Stimulated activated CD4-positive, alpha-beta T cell treated with anti-CD3 and anti-CD28 coated beads, TNF-alpha, amount 100 ng/mL, for 1 hour (primary cell): Measurements from ENCODE around the gene SLX4IP.

ENCODE experiments used
- DNase-seq, 3 donors: peaks; one replicate each; pipeline ENCODE4 v3.0.0-alpha.2; 2020; ENCODE audit warnings: low read depth in 3 of 3, low spot score in 1 of 3

Gene SLX4IP

DNA sequence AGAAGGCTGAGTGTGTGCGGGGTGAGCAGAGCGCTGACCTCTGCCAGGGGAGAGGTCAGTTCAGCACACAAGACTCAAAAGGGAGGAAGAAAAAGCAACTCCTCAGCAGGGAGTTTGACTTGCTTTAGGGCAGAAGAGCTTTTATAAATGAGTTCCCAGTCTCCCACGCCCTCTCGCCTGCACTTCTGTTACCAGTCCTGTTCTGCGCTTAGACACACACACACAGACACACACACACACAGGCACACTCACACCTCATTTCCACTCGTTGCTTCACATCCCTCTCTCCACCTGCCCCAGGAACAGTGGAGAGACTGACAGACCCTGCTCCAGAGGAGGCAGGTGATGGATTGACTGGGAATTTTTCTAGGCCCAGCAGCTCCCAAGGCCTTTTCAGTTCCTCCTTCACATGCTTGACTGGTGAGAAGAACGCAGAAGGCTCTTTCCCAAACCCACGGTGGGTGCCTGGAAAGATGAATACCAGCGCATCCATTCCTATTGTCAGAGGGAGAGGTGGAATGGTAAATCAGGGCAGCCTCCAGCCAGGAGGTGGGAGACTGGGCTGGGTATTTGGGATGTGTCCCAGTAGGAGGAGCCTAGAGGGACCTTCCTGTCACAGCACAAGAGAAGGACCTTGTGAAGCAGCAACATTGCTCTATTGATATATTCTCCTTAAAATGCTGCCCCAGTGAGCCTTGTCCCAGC, 195.0 kb downstream of the SLX4IP start:
- no peak for DNase-seq

DNA sequence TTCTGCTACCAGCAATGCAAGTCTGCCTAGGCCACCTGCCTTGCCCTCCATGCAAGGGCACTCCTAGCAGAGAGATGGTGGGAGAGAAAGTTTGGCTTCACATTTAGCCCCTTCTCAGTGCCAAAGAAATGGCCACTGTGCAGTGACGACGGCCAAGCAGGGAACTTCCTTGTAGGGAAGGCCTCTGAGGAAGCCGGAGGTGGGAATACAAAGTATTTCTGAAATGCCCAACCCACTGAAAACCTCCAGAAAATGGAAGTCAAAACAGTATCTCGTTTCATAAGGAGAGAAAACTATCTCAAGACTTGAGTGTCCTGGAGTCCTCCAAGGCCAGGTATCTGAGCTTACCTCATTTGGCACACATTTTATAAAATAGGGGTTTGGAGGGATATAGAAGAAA, 196.0 kb downstream of the SLX4IP start:
- DNase-seq: no peak

DNA sequence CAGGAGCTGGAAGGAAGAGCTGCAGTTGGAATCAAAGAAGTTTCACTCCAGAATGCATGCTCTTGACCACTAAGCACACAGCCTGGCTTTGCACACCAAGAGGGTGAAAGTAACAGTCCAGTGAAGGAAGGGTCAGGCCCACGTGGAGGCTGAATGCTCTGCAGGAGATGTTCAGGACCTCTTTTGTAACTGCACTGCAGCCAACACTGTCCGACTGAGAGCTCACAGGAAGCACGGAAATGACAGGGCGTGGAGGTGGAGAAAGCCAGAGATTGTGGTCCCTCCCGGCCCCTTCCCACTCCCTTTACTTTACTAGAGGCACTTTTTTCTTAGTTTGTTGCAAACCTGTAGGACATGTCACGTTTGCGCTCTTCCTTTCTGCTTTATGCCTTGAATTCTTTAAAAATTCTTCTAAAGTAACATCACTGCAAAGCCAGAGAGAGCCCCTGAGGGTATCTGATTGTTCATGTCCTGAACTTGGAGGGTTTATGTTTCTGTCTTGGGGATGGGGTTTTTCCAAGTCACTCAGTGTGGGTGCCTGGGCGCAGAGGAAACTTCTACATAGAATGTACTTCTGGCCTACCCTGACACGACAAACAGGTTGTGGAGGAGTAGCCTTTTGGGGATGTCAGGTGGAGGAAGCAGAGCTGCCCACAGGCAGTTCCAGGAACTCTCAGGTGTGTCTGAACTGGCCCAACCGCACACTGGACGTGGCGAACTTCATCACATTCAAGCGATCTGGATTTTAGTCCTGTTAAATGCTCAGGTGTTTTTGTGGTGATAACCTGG, 197.8 kb downstream of the SLX4IP start:
- DNase-seq: no peak

DNA sequence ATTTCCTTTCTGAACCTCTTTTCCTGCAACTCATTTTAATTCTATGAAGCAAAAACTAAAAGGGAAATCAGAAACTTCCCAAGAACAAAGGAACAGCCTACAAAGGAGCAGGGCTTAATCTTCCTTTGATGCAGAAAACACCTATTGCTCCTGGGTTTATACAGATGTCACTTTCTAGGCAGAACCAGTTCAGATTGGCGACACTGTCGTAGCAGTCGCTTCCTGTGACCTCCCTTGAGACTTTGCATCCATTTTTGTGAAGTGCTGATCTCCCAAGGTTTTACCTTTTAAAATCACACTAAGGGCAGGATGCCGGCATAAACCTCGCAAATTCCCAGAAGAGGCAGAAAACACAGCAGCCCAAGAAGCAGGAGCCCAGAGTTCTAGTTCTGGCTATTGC, 198.6 kb downstream of the SLX4IP start:
- no peak for DNase-seq

DNA sequence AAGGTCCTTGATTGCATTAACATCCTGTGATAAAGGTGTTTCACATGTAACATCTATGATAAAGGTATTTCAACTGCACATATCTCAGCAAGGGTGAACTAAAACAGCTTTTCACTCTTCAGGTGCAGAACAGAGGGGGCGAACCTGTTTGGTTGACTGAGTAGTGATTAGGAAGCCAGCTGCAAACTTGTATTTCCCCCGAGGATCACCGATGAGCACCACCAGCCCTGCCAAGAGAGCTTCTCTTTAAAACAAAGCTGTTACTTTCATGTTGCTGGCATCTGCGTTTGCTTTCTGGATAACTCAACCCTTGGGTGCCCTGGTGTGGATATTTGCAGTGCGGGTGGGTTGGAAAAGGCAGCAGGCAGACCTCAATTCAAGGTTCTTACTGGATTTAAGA, 199.1 kb downstream of the SLX4IP start:
- no peak for DNase-seq

DNA sequence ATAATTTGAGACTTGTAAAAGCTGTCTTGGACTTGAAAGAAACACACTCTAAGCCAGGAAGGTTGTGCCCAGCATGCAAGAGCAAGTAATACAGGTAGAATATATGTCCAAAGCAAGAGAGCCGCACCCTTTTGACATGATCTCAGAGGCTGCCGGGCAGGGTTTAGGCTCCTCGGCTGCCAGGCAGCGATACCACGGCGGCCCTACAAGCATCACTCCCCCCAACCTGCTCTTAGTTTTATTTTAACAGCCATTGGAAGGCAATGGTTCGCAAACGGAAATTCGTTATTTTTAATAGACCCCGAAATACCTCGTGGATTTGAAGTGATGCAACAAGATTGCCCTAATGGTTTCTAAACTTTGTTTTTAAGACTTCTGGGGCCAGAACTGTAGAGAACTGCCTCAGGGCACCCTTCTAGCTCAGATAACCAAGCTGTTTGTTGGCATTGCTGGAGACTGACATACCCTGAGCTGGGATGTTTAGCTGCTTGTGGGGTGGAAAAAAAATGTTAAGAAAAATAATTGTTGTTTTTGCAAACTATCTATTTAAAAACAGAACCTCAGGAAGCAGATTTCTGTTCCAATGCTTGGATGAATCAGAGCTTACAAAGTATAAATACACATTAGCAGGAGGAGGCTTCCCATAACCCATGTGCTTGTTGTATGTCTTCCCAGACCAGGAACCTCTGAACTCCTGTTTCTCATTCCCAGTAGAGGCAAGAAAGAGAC, 199.7 kb downstream of the SLX4IP start:
- no peak for DNase-seq

DNA sequence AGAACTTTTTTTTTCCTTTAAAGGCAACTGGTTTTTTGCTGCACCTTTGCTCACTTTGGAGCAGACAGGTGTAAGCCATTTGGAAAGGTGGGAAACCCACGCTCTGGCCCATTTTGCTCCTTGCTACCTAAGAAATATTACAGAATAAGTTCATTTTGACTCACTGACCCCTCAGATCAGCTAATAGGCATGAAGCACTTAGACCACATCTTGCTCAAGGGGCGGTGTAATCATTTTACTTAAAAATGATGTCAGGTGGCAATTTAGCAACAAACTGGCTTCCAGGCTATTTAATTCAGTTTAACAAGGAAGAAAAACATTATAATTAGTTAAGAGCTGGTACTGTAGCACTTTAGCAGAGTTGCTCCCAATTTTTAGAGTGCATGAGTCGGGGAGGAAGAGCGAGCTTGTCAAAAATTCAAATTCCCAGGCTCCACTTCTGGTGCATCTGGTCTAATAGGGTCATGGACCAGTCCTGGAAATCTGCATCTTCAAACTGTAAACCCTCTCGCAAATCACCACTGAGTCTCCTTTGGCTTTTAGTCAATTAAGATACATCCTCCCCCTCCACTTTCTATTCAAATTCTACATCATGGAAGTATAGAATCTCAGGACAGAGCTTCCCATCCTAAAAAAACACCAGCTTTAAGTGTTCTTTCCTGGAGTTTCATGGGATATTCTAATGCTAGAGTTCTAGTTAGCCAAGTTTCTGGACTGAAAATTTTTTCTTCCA, 200.5 kb downstream of the SLX4IP start:
- no peak for DNase-seq

DNA sequence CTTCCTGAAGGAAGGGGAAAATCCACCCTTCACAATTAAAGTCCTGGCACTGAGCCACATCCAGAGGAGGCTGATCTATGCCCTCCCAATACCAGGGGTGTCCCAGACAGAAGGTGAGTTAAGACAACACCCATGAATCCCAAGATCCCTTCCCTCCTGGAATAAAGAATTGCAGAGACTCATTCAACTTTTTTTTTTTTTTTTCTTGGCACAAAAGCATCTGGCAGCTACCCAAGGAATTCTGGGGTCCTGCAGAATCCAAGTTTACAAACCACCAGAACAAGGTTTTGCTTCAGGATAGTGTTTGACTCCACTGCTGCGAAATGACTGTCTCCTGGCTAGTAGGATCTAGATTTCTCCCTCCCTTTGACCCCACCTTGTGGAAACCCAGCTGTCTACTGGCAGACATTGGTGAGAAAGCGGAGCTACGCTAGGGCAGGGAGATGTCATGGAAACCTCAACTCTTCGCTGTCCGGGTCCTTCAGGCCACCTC, 201.3 kb downstream of the SLX4IP start:
- DNase-seq: no peak

DNA sequence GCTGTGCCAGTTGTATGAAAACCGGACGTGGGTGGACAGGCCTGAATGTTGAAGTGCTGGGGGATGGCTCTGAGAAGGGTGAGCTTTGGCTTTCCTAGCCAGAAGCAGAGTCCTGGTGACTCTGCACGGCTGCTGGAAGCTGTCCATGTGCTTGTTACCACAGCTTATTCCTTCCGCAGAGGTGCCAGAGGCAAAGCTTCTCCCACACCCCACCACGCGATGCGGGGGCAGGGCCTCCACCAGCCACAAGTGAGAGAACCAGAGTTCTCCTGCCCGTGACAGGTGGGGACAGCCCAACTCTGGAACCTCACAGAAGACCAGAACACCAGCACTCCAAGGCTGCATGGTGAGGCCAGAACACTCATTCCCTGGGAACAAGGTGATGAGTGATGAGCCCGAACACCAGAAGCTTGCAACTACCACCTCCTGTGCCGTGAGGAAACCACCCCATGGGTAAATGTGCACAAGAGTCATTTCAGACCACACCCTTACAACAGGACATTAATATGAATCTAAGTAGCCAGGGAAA, 202.0 kb downstream of the SLX4IP start:
- no peak for DNase-seq

DNA sequence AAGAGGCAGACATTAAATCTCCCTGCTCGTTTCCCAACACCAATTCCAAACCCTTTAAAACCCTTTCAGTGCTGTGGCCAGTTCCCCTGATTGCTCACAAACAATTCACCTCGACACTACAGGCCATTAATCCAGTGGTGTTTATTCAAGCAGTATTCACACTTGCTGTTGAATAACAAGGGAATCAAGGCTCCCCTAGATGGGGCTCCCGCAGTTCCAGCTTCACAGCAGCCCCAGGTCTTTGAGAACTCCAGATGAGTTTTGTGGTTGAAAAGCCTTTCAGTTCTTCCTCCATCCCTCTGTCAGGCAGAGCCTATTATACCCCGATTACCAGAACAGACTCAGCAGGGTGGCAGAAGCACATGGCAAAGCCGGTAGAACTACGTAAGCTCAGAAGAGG, 202.5 kb downstream of the SLX4IP start:
- DNase-seq: no peak

DNA sequence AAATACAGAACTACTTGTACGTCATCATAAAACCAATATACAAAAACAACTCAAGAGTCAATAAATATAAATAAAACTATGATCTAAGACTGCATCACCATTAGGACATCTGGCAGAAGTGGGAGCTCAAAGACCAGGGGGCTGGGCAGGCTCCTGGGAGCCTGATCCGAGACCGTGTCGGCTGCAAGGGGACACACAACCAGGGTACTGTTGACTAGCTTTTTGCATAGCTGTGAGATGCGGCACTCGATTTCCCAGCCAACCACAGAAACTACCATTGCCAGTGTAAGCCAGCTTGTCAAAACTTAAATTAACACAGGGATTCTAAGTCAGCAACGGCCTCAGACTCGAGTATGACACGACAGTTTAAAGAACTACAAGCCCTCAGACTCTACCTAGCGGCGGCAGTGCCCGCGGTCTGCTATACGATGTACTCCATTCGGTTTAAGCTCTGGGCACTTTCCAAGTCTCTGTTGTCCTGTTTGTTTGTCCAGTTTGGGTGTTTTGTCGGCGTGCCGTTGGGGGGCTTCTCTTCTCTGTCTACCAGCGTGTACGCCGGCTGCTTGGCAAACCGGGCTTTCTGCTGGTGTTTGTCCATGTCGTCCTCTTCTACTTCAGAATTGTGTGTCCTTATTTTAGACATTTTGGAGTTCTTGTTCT, 204.1 kb downstream of the SLX4IP start:
- DNase-seq: no peak

DNA sequence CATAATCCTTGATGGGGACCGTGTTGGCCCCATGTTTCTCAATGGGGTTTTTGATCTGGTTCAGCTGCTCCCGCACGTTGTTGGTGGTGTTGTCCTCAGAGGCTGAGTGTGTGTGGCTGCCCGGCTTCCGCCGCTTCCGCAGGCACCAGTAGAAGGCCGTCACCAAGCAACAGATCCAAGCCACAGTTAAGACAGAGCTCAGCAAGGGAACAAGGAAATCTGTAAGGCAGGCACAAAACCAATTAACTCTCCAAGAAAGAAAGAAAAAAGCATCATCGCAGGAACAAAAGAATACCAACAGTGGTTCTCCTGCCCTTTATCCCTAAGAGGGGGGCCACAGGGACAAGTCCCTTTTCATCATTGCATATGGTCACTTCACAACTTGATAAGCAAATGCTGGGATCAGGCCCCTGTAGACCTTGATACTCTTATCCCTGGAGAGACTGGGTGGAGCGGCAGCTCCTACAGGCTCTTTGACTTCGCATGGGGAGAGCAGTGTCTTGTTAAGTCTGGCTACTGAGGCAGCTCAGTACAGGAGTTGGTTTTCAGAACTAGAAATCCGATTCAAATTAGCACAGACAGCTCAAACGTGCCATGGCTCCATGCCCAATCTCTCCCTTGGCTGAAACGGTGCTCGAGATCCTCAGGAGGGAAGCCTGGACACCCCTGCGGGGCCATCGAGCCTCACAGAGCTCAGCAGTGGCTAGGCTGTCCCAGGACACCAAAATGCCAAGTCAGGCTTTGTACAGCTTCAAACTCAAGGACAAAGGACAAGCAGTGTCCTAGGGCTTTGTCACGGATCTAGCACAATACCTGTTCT, 204.8 kb downstream of the SLX4IP start:
- DNase-seq: no peak

DNA sequence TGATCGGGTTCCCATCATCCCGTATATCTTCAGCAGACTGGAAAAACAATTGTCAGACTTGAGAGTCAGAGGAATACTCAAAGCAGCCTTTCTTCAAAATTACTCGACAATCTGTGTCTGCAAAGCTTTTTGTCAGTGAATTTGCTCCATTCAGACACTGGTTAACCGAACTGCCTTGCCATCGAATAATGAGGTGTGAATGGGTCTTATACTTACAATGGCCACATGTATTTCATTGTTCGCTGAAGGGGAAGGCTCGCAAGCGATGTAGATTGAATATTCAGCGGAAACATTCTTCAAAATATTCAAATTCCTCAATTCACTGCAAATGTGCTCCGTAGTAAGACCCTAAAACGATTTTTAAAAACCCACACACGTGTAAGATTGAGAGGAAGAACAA, 205.8 kb downstream of the SLX4IP start:
- no peak for DNase-seq

DNA sequence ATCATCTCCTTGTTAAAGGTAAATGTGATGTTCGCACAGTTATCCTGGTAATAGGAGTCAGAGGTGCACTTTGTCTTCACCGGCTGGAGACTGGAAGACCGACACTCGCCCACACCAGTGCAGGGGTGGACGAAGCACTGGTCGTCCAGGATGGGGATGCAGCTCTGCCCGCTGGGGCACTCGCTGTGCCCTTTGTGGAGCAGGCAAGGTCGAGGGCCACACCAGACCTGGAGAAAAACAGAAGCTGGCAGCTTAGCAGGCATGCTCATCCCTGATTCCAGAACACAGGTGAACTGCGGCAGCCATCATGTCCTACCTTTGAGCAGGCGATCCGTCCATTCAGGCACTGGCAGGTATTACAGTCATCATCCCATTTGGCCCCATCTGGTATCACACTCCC, 206.4 kb downstream of the SLX4IP start:
- no peak for DNase-seq

DNA sequence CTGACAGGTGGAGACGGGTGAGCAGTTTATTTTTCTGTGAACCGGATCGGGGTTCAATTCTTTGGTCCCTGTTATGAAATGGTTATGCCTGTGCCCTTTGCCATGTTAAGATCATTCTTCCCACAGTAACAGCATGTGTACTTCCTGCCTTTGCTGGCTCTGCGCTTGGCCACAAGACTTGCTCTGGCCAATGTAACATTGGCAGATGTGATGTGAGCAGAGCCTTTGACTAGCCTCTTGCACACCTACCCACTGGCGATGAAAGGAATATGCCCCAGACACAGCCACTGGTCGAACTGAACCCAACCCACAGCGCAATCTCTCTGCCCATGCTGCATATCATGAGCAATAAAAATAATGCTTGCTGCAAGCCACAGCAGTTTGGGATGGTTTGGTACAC, 206.8 kb downstream of the SLX4IP start:
- DNase-seq: no peak

DNA sequence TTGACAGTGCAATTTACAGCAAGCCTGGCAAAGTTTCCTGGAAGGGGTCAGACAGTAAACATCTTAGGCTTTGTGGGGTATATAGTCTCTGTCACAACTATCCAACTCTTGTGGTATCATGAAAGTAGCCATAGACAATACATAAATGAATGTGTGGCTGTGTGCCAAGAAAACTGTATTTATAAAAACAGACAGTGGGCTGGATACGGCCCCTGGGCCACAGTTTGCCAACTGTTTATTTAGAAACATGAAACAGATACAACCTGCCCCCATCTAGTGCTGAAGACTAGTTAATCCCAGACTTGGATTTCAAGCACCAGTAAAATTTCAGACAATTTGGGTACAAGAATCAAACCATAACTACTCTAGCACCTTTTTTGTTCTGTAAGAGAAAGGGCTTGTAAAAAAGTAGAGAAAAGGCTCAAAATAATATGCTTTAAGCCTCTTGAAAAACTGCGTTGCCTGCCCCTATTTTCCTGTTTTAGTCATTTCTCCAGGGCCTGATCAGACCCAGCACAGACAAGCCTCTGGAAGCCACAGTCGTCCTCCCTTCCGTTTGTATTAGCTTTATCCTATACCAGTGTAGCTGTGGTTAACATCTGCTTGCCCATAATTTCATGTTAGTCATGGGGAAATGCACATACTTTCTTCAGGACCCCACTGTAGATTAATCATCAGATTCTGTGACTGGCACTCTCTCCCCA, 207.9 kb downstream of the SLX4IP start:
- no peak for DNase-seq

DNA sequence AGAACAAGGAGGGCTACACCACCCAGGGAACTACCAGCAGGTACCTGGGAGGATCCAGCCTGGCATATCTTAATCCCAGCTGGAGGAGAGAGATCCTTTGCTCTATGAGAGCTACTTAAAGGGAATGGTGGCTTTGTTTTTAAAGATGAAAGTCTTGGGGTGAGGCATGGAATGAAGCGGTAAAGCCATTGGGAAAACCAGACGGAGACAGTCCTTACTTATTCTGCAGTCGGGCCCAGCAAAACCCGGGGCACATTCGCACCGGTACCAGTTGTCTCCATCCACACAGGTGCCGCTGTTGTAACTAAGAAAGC, 208.4 kb downstream of the SLX4IP start:
- no peak for DNase-seq

DNA sequence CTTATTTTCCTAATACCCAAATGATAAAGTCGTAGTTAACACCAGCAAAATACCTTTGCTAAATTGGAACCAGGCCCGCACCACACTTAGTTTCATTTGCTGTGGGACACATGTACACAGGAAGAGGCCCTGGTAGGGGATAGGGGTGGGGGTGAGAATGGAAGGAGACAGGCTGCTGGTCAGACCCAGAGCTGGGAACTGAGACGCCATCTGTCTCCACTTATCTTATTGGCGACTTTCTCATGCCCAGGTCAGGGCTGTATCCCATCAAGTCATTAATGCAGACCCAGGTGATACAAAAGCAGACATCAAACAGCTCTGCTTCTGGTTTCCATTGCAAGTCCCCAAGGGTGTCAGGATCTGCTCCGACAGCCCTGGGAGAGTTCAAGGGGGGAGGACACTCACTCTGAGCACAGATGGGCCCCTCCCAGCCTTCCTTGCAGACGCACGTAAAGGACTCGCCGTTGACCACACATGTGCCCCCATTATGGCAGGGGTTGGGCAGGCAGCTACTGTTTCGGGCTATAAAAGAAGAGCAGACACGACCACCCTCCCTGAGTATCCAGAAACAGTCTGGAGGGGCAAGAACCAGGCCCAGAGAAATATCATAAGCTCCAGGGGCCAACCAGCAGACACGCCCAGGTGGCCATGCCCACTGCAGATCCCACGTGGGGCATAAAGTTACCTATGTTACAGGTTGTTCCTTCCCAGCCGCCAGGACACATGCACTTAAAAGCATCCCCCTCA, 209.5 kb downstream of the SLX4IP start:
- no peak for DNase-seq

DNA sequence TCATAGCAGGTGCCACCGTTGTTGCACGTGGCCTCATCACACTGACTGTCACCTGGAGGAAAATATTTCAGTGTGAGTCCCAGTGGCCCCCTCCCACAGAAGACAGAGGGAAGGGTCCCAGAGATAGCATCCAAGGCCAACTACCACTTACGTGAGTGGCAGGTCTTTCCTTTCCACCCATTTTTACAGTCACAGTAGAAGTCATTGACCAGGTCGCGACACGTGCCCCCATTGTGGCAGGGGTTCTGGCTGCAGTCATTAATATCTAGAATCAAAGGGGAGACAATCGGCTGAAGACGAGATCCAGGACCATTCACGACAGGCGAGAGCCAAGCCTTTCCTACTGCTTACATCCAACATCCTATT, 210.1 kb downstream of the SLX4IP start:
- no peak for DNase-seq
